Dedifferentiated amniotic fluid mesenchymal stem cell (primary cell): ENCODE measurements around the gene STPG4.
"Not testable (repeated sequence)": the region's sequence is repeated elsewhere in the genome, so short reads cannot be mapped to it uniquely, and the experiment has no call there.

ENCODE experiments used
- DNase-seq: peaks from one replicate; pipeline ENCODE4 v3.0.0-alpha.2; 2016; ENCODE audit errors: extremely low spot score

The STPG4 gene, protein sequence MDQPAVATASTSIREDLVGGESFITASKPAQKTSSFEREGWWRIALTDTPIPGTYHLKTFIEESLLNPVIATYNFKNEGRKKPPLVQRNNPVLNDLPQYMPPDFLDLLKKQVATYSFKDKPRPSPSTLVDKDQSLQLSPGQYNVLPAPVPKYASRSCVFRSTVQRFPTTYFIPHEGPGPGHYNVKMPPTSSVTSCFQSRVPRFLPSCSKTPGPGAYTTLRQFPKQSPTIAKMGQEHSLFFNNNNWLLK

GRCh38 chr2:47155091-47155876 lies at the start of gene STPG4:
TSS of gene STPG4 (minus strand) at chr2:47155308. CDS start at chr2:47155251, 57 bp downstream.
- no peak for DNase-seq

DNA sequence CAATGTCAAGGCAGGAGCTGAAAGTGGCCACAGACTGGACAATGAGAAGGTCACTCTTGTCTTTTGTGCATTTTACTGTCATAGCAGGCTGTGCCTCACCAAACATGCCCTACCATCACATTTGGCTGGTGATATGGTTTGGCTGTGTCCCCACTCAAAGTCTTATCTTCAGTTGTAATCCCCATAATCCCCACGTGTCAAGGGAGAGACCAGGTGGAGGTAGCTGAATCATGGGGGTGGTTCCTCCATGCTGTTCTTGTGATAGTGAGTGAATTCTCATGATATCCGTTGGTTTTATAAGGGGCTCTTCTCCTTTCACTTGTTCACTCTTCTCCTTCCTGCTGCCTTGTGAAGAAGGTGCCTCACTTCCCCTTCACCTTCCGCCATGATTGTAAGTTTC lies 49.6 kb upstream of the STPG4 start:
- no peak for DNase-seq

GRCh38 chr2:47203995-47204394 lies 48.9 kb upstream of the STPG4 start:
- no peak for DNase-seq

DNA sequence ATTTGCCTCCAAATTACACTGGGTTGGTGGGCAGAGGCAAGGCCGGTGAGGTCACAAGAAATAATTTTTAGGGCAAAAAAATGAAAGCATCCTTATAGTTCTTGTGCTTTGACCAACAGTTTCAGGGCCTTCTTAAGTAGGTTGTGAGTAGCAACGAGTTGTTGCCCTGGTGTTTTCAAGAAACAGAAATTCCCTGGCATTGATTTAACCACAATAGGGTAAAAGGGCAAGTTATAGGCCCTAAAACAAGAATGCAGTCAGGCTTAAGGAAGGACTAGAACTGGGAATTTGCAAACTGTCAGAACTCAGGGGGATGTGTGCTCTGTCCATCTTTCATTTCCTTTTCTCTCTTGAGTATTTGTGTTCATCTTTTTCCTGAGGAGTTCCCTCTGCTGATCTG lies 46.1 kb upstream of the STPG4 start:
- no peak for DNase-seq

- DNase-seq = peak; percentile 76
Measured at GRCh38 chr2:47198985-47199451, 43.9 kb upstream of the STPG4 start.

GRCh38 chr2:47196499-47196898 lies 41.4 kb upstream of the STPG4 start:
- no peak for DNase-seq

GRCh38 chr2:47196046-47196445 lies 40.9 kb upstream of the STPG4 start:
- no peak for DNase-seq

- no peak for DNase-seq
Measured at GRCh38 chr2:47195148-47195547, 40.0 kb upstream of the STPG4 start.

- no peak for DNase-seq
Measured at GRCh38 chr2:47194410-47194809, 39.3 kb upstream of the STPG4 start.

DNA sequence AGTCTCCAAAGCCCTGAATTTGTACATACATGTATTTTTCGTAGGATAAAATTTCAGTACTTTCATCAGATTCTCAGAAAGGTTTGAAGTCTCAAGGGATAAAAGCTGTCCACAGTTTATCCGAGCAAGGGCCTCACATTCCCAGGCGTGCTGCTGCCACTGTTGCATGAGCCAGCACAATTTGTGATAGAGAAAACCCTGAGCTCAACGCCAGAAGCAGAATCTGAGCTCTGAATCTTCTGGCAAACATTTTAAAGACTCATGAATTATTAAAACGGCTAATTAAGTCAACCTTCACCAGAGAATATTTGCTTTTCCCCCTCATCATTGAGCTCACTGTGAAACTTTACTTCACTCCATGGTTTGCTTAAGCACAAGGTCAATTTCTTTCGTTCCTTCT lies 38.5 kb upstream of the STPG4 start:
- DNase-seq = no peak

GRCh38 chr2:47190188-47190881 lies 35.2 kb upstream of the STPG4 start:
- peak; percentile 64 for DNase-seq

GRCh38 chr2:47189635-47190034 lies 34.5 kb upstream of the STPG4 start:
- peak; percentile 85 for DNase-seq

- DNase-seq = no peak
Measured at GRCh38 chr2:47187069-47187468, 32.0 kb upstream of the STPG4 start.

GRCh38 chr2:47186351-47186750 lies 31.2 kb upstream of the STPG4 start:
- no peak for DNase-seq

DNA sequence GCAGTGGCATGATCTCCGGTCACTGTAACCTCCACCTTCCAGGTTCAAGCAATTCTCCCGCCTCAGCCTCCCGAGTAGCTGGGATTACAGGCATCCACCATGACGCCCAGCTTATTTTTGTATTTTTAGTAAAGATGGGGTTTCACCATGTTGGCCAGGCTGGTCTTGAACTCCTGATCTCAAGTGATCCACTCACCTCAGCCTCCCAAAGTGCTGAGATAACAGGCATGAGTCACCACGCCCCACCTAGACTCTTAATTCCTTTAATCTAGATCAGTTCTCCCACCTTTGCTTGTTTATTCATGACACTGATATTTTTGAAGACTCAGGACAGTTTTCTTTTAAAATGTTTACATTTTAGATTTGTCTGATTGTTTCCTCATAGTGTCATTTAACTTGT lies 30.0 kb upstream of the STPG4 start:
- DNase-seq = not testable (repeated sequence)

DNA sequence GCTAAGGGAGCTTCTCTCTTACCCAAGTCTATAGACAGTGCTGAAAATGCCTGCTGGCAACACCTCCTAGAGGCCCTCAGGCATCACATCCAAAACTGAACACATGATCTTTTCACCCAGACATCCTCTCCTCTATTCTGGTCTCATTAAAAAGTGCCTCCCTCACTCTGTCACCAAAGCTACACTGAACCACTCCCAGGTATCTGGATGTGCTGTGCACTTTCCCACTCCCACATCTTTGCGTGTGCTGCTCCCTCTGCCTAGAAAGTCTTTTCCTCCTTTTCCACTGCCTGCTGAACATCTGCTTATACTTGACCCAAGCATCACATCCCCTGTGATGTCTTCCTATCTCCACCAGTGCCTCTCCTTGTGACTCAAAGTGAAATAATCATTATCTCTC lies 26.1 kb upstream of the STPG4 start:
- DNase-seq = no peak

DNA sequence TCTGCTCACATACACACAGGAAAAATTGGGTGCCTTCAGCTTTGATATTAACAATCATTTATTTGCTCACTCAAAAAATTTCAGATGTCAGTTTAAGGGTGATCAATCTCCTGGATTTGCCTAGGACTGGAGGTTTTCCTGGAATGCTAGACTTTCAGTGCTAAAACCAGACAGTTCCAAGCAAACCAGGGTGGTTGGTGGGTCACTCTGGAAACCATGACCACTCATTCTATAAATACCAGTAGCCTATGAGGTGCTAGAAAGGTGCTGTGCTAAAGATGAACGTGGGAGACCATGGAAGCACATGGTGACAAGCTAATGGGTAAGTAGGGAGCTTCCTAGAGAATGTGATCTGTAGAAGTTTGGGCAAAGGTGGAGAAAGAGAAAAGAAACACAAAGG lies 25.4 kb upstream of the STPG4 start:
- DNase-seq = no peak

- no peak for DNase-seq
Measured at GRCh38 chr2:47179388-47179787, 24.3 kb upstream of the STPG4 start.

DNA sequence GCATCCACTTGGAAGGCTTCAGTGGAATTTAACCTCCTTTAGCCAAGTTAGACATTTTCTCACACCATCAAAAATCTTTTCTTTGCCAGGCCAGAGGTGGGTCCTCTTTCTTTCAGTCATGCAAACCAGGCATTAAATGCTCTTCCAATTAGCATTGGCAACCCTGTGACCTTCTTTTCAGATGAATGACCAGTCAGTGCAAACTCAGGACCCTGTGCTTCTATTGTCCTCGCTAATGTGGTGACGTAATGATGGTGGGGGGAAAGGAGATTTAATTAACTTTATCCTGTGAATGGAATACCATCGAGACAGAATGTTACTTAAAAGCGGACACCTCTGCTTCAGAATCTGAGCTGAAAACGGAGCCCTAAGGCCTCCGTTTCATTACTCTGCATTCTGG lies 23.2 kb upstream of the STPG4 start:
- DNase-seq = no peak

DNA sequence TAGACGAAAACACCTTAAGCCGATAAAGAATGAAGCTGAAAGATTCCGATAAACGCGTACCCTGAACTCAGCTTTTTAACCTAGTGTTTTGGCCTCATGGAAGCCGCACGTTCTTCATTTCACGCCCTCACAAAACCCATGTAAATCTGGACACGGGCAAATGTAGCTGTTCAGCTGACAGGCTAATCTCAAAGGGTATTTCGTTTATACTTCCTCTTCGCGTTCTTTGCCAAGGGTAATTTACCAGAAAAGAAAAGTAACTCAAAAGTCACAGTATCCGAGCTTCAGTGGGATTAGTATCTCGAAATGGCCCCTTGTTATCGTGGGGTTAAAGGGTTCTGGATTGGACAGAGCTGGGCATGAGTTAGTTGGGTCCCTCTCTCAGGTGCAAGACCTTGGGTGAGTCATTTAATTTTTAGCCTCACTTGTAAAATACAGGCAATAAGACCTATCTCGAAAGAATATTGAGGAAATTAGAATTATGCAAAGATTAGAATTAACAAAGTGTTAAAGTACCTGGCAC lies 22.0 kb upstream of the STPG4 start:
- DNase-seq = no peak

DNA sequence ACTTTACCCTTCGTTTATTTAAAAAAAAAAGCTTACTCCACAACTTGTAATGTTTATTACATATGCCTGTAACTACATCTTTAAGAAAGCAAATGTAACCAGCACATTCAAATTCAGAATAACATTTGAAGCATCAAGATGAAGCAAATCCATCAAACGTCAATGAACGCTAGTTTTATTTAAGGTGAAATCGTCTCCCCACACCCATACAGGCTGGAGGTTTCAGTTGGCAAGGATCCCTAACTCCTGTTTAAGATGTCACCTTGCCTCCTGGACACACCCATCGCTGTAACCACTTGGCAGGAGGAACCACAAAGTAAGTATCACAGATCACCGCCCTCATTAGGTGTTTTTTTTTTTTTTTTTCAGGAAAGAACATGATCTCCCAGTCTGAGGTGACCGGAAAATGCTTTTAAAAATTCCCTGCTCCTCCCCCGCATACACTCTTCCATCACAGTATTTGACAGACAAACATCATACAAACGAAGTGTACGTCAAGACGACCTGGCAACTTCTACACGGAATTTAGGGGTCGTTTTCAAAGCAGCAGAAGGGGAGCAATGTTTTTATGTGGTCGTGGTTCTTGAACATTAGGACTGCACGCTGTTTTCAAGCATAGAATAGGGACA lies 19.7 kb upstream of the STPG4 start:
- no peak for DNase-seq
